Measurements from ENCODE around the gene HNRNPAB. TPM values are rescaled to one million over a fixed set of nuclear protein-coding genes. Genes with fewer than 3 reads are reported as not detected.
A peak's percentile ranks its signal among the peaks of the same experiment; 100 is the strongest.

HNRNPAB gene
- total RNA-seq, 1 experiment from 2014 or later: 364 TPM

- DNase-seq (ENCODE audit: unreplicated experiment): no peak
- Mint-ChIP-seq H3K4me1 (ENCODE audit: insufficient read depth, unreplicated experiment) (peaks cover 52% of the 10 kb centered on the region), H3K4me3 (ENCODE audit: unreplicated experiment) (no peak overlapping the region), H3K9me3 (ENCODE audit: unreplicated experiment) (no peaks in the 10 kb centered on the region), H3K27ac (ENCODE audit: low read depth, unreplicated experiment) (no peak overlapping the region), H3K36me3 (ENCODE audit: insufficient read depth, unreplicated experiment) (peaks cover 26% of the 10 kb centered on the region), H3K27me3 (ENCODE audit: insufficient read depth, unreplicated experiment) (no peaks in the 10 kb centered on the region)
- POLR2A ChIA-PET: interaction anchor here (0.7 to 1.4 kb wide), 3 partner anchors 16 to 34 kb away, joined by 3 read pairs; no protein-coding TSS in a partner anchor
- intact Hi-C loops (cut with micrococcal nuclease): loop anchor here (2.0 to 5.0 kb wide), 3 partner anchors 47 to 1261 kb away; no protein-coding TSS in a partner anchor
- no TSS peak for BruUV-seq (replicated peaks)
- CTCF ChIA-PET: interaction anchor here (0.5 to 2.7 kb wide), 35 partner anchors 8 to 1260 kb away, joined by 3 to 22 read pairs (median 4); partner anchors contain the start of gene COL23A1
- no peak for TF ChIP-seq CTCF (IDR thresholded peaks at IDR 0.05; ENCODE audit: unreplicated experiment)
Measured at GRCh38 chr5:178234121-178234749, 29.9 kb downstream of the HNRNPAB start.

GRCh38 chr5:178234750-178235587 lies 30.6 kb downstream of the HNRNPAB start:
- DNase-seq (ENCODE audit: unreplicated experiment): peak; percentile 83
- no peaks in the 10 kb centered on the region for H3K9me3 Mint-ChIP-seq (ENCODE audit: unreplicated experiment)
- H3K36me3 Mint-ChIP-seq (ENCODE audit: insufficient read depth, unreplicated experiment): peaks cover 19% of the 10 kb centered on the region
- intact Hi-C loops (cut with micrococcal nuclease): loop anchor here (2.0 to 5.0 kb wide), 3 partner anchors 46 to 1260 kb away; no protein-coding TSS in a partner anchor
- H3K4me3 Mint-ChIP-seq (ENCODE audit: unreplicated experiment): no peak overlapping the region
- CTCF ChIA-PET: interaction anchor here (0.5 to 2.7 kb wide), 40 partner anchors 8 to 1519 kb away, joined by 3 to 22 read pairs (median 4); partner anchors contain the start of gene COL23A1
- H3K27me3 Mint-ChIP-seq (ENCODE audit: insufficient read depth, unreplicated experiment): no peaks in the 10 kb centered on the region
- peaks cover 48% of the 10 kb centered on the region for H3K4me1 Mint-ChIP-seq (ENCODE audit: insufficient read depth, unreplicated experiment)
- no TSS peak for BruUV-seq (replicated peaks)
- peak; percentile 92 for TF ChIP-seq CTCF (IDR thresholded peaks at IDR 0.05; ENCODE audit: unreplicated experiment)
- POLR2A ChIA-PET: interaction anchor here (0.7 to 0.8 kb wide), 2 partner anchors 28 to 31 kb away, joined by 3 read pairs; partner anchors contain the start of gene HNRNPAB
- H3K27ac Mint-ChIP-seq (ENCODE audit: low read depth, unreplicated experiment): no peak overlapping the region

- ChIA-PET CTCF (interaction anchor here (0.6 to 2.7 kb wide), 32 partner anchors 8 to 1518 kb away, joined by 3 to 22 read pairs (median 4); partner anchors contain the start of gene COL23A1), POLR2A (interaction anchor here (0.8 kb wide), 1 partner anchor 31 kb away, joined by 3 read pairs; the partner anchor contains the start of gene HNRNPAB)
- Mint-ChIP-seq H3K9me3 (ENCODE audit: unreplicated experiment) (no peaks in the 10 kb centered on the region), H3K36me3 (ENCODE audit: insufficient read depth, unreplicated experiment) (peaks cover 13% of the 10 kb centered on the region), H3K4me1 (ENCODE audit: insufficient read depth, unreplicated experiment) (peaks cover 49% of the 10 kb centered on the region), H3K27me3 (ENCODE audit: insufficient read depth, unreplicated experiment) (no peaks in the 10 kb centered on the region), H3K27ac (ENCODE audit: low read depth, unreplicated experiment) (no peak overlapping the region), H3K4me3 (ENCODE audit: unreplicated experiment) (no peak overlapping the region)
- BruUV-seq (replicated peaks): no TSS peak
- no peak for TF ChIP-seq CTCF (IDR thresholded peaks at IDR 0.05; ENCODE audit: unreplicated experiment)
- no peak for DNase-seq (ENCODE audit: unreplicated experiment)
- intact Hi-C loops (cut with micrococcal nuclease): loop anchor here (2.0 kb wide), 2 partner anchors 45 to 1259 kb away; no protein-coding TSS in a partner anchor
Measured at GRCh38 chr5:178235588-178235974, 31.2 kb downstream of the HNRNPAB start.
